Endothelial cell of umbilical vein (primary cell): ENCODE measurements around the gene WNT2. TPM values are rescaled to one million over a fixed set of nuclear protein-coding genes. Genes with fewer than 3 reads are reported as not detected.

ENCODE experiments used
- BruUV-seq: library from RNA; stranded (reverse); fragments of 400-500 nt; replicated peaks from 2 replicates; lab custom pipeline; 2021; lab: Mats Ljungman, UMichigan
- CTCF ChIA-PET: fragments of 300-600, 350-600 bp; sonication (Branson Sonifier 250); formaldehyde crosslinking; loops from one replicate; lab custom pipeline; 2021; ENCODE audit warnings: antibody characterized with exemption, inconsistent platforms; lab: Charles Lee
- POLR2A ChIA-PET: fragments of 300-600, 350-600 bp; sonication (Branson Sonifier 250); formaldehyde crosslinking; loops from one replicate; lab custom pipeline; 2021; ENCODE audit warnings: antibody characterized with exemption, inconsistent platforms; lab: Charles Lee
- DNase-seq: peaks from one replicate; pipeline ENCODE4 v3.0.0-alpha.2; 2011; ENCODE audit warnings: low read depth, low spot score
- FAIRE-seq: peaks from 2 replicates; lab custom pipeline; 2011; peaks lifted over from hg19 to GRCh38; lab: Jason Lieb, UNC
- H2AFZ ChIP-seq: 2 replicates; pipeline ENCODE4 v1.6.0; 2012; ENCODE audit warnings: low read depth, low read length, control low read depth, inconsistent platforms
- H3K27ac ChIP-seq: 2 replicates; pipeline ENCODE4 v1.5.1; 2011; ENCODE audit warnings: low read depth, mild to moderate bottlenecking, control low read depth, low read length, moderate library complexity; ENCODE audit not compliant: insufficient read depth
- H3K27me3 ChIP-seq, 2 experiments: 2 replicates each; pipeline versions ENCODE4 v1.6.0 to v1.6.1; 2011; ENCODE audit warnings: low read length in 2 of 2, mixed read lengths in 1 of 2; ENCODE audit not compliant: control insufficient read depth in 2 of 2, insufficient read depth in 2 of 2
- H3K36me3 ChIP-seq, 2 experiments: 2 replicates in 1 of 2; 3 replicates in 1 of 2; pipeline ENCODE4 v1.5.1; 2011; ENCODE audit warnings: low read length in 2 of 2, mild to moderate bottlenecking in 1 of 2, moderate library complexity in 1 of 2; ENCODE audit not compliant: control insufficient read depth in 2 of 2, insufficient read depth in 2 of 2; ENCODE audit errors: extremely low read depth in 1 of 2
- H3K4me1 ChIP-seq: 3 replicates; pipeline ENCODE4 v1.5.1; 2011; ENCODE audit warnings: mild to moderate bottlenecking, low read length; ENCODE audit not compliant: control insufficient read depth, insufficient read depth; ENCODE audit errors: extremely low read depth
- H3K4me2 ChIP-seq: 2 replicates; pipeline ENCODE4 v1.6.1; 2011; ENCODE audit warnings: low read length, control low read depth, mixed read lengths; ENCODE audit not compliant: insufficient read depth
- H3K4me3 ChIP-seq, 3 experiments: fragments of 200-600 bp in 1 of 3; sonication (generic), shearing (Covaris generic) in 1 of 3; replicated peaks in 1 of 3; 2 replicates each; pipeline ENCODE4 v1.5.1; 2011 to 2016; ENCODE audit warnings: control low read depth in 3 of 3, low read length in 3 of 3, mild to moderate bottlenecking in 2 of 3, inconsistent platforms in 1 of 3, low read depth in 1 of 3, moderate library complexity in 1 of 3; ENCODE audit not compliant: insufficient read depth in 1 of 3
- H3K79me2 ChIP-seq: 2 replicates; pipeline ENCODE4 v1.6.0; 2012; ENCODE audit warnings: low read length, inconsistent platforms; ENCODE audit not compliant: control insufficient read depth, insufficient read depth
- H3K9ac ChIP-seq: replicated peaks from 2 replicates; pipeline ENCODE3; 2011; ENCODE audit warnings: low read length, control low read depth; ENCODE audit not compliant: insufficient read depth; ENCODE audit errors: extremely low read depth
- H3K9me1 ChIP-seq: replicated peaks from 3 replicates; pipeline ENCODE4 v1.6.0; 2011; ENCODE audit warnings: mild to moderate bottlenecking, low read length; ENCODE audit not compliant: control insufficient read depth, insufficient read depth; ENCODE audit errors: extremely low read depth
- H3K9me3 ChIP-seq: replicated peaks from 2 replicates; pipeline ENCODE4 v1.5.1; 2012; ENCODE audit warnings: low read length, inconsistent platforms; ENCODE audit not compliant: control insufficient read depth, insufficient read depth
- H4K20me1 ChIP-seq: replicated peaks from 2 replicates; pipeline ENCODE3; 2011; ENCODE audit warnings: mild to moderate bottlenecking, low read length; ENCODE audit not compliant: control insufficient read depth, insufficient read depth; ENCODE audit errors: extremely low read depth
- EZH2 ChIP-seq: IDR thresholded peaks from 2 replicates; pipeline ENCODE4 v1.6.1; 2012; ENCODE audit warnings: borderline replicate concordance, low read depth, mild to moderate bottlenecking, moderate library complexity, low read length, inconsistent platforms; ENCODE audit not compliant: severe bottlenecking
- FOS ChIP-seq: IDR thresholded peaks from 2 replicates; pipeline ENCODE4 v1.6.1; 2011; ENCODE audit warnings: mild to moderate bottlenecking, low read length, moderate library complexity, borderline replicate concordance; ENCODE audit not compliant: insufficient read depth
- GATA2 ChIP-seq: IDR thresholded peaks from 2 replicates; pipeline ENCODE4 v1.7.0; 2011; ENCODE audit warnings: low read depth, mild to moderate bottlenecking, moderate library complexity, mixed read lengths, low read length; ENCODE audit not compliant: insufficient read length, insufficient read depth
- JUN ChIP-seq: IDR thresholded peaks from 2 replicates; pipeline ENCODE4 v1.6.1; 2011; ENCODE audit warnings: borderline replicate concordance, low read depth; ENCODE audit not compliant: insufficient read length, insufficient read depth
- MYC ChIP-seq: IDR thresholded peaks from one replicate; pipeline ENCODE4 v1.6.1; 2011; ENCODE audit warnings: mild to moderate bottlenecking, low read depth, low read length
- POLR2A ChIP-seq: IDR thresholded peaks from 2 replicates; pipeline ENCODE4 v1.6.1; 2012; ENCODE audit warnings: low read depth, mild to moderate bottlenecking, control low read depth, low read length
- POLR2AphosphoS5 ChIP-seq: IDR thresholded peaks from 2 replicates; pipeline ENCODE4 v1.6.1; 2012; ENCODE audit warnings: low read depth, mild to moderate bottlenecking, control low read depth, low read length, moderate library complexity; ENCODE audit not compliant: insufficient read depth
- dilution Hi-C: fragments of 300-500 bp; cut with MboI; formaldehyde crosslinking; loops from one replicate; pipeline ENCODE4 v1.15.0; 2019; ENCODE audit warnings: low sequenced_read_pairs; ENCODE audit not compliant: extremely low pct_ligation_motif_present
- intact Hi-C: fragments of 100-400 bp; cut with micrococcal nuclease; formaldehyde crosslinking; loops from one replicate; pipeline ENCODE4 v1.10.0; 2022
- polyA plus RNA-seq, 4 experiments: library from polyadenylated mRNA; depleted of rRNA in 3 of 4; stranded (reverse) in 3 of 4; unstranded in 1 of 4; fragments of >200 nt; gene quantifications; 2 replicates each; pipeline versions ENCODE4 v1.2.1 to v1.2.3, GENCODE V29; 2011 to 2012; ENCODE audit warnings: missing spikeins in 1 of 4
- total RNA-seq: library from RNA; stranded (reverse); gene quantifications from 2 replicates; pipeline ENCODE4 v1.2.3, GENCODE V29; 2021
- TF ChIP-seq, protein P1 (sequence below), 2 donors: IDR thresholded peaks; 1 replicate in 1 of 2; 2 replicates in 1 of 2; pipeline ENCODE4 v1.5.1; 2011; ENCODE audit warnings: low read length in 2 of 2, mild to moderate bottlenecking in 2 of 2, moderate library complexity in 2 of 2, control low read depth in 1 of 2, inconsistent platforms in 1 of 2, low read depth in 1 of 2; ENCODE audit not compliant: insufficient read depth in 1 of 2; ENCODE audit errors: extremely low read depth in 1 of 2
- TF ChIP-seq, protein P2 (sequence below): IDR thresholded peaks from 2 replicates; pipeline ENCODE4 v1.6.1; 2011; ENCODE audit not compliant: insufficient read depth, insufficient read length

WNT2 gene
- total and polyA plus RNA-seq, 2 donors (not counting 3 experiments of a cell fraction or from before 2014, with no cell fraction given), result not detected

DNA sequence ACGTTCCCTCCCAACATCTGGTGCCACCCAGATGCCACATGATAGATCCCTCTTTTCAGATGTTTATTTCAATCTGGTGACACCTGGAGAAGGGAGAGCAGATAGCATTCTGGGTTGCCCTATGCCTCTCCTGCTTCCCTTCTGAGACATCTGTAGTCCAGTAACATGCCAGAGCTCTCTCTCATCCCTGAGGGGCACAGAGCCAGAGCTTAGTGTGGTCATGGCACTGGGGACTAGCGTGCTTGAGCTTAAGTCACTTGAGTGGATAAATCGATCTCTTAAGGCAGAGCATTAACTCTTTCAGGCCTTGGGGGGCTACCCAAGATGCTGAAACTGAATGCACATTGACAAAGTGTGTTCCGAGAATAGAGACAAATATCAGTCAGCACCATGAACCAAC, 47.9 kb downstream of the WNT2 start:
- Histone ChIP-seq H3K4me1 (peaks cover 5% of the 10 kb centered on the region), H2AFZ (no peak overlapping the region), H3K27me3 (peaks cover 0 to 3% of the 10 kb centered on the region in 2 experiments), H3K9me1 (no peaks in the 10 kb centered on the region), H3K79me2 (no peaks in the 10 kb centered on the region), H3K9me3 (no peaks in the 10 kb centered on the region), H3K9ac (no peak overlapping the region), H4K20me1 (no peaks in the 10 kb centered on the region), H3K36me3 (no peaks in the 10 kb centered on the region), H3K4me2 (no peak overlapping the region), H3K4me3 (no peak overlapping the region), H3K27ac (no peak overlapping the region)
- ChIA-PET CTCF (no interaction called here), POLR2A (no interaction called here)
- intact Hi-C loops, result no loop called here
- dilution Hi-C loops, result no loop called here
- DNase-seq (no peak), FAIRE-seq (no peak)
- no peak for TF ChIP-seq POLR2A
- TF ChIP-seq MYC, result no peak
- no peak for TF ChIP-seq JUN
- TF ChIP-seq GATA2, result no peak
- no peak for TF ChIP-seq POLR2AphosphoS5
- no peak for TF ChIP-seq FOS
- no peak for TF ChIP-seq EZH2
- TF ChIP-seq, protein P1, sequence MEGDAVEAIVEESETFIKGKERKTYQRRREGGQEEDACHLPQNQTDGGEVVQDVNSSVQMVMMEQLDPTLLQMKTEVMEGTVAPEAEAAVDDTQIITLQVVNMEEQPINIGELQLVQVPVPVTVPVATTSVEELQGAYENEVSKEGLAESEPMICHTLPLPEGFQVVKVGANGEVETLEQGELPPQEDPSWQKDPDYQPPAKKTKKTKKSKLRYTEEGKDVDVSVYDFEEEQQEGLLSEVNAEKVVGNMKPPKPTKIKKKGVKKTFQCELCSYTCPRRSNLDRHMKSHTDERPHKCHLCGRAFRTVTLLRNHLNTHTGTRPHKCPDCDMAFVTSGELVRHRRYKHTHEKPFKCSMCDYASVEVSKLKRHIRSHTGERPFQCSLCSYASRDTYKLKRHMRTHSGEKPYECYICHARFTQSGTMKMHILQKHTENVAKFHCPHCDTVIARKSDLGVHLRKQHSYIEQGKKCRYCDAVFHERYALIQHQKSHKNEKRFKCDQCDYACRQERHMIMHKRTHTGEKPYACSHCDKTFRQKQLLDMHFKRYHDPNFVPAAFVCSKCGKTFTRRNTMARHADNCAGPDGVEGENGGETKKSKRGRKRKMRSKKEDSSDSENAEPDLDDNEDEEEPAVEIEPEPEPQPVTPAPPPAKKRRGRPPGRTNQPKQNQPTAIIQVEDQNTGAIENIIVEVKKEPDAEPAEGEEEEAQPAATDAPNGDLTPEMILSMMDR (IDR thresholded peaks at IDR 0.05; ENCODE audit: extremely low read depth in 1 of 2, insufficient read depth in 1 of 2, low read depth in 1 of 2, low read length in 2 of 2), result no peak
- TF ChIP-seq, protein P2, sequence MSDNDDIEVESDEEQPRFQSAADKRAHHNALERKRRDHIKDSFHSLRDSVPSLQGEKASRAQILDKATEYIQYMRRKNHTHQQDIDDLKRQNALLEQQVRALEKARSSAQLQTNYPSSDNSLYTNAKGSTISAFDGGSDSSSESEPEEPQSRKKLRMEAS, result no peak
- BruUV-seq, result no TSS peak
